Kidney (tissue), 14 donors: ENCODE results near the gene MED20. TPM values are rescaled to one million over a fixed set of nuclear protein-coding genes. Genes with fewer than 3 reads are reported as not detected.
"Not testable (repeated sequence)": the region's sequence is repeated elsewhere in the genome, so short reads cannot be mapped to it uniquely, and the experiment has no call there.

Experiments used
- DNase-seq, 5 donors: peaks; one replicate each; pipeline ENCODE4 v3.0.0-alpha.2; 2013 to 2020
- FAIRE-seq: peaks from 2 replicates; lab custom pipeline; 2012; peaks lifted over from hg19 to GRCh38; lab: Jason Lieb, UNC
- H3K27ac ChIP-seq, 2 donors: one replicate each; pipeline ENCODE4 v1.7.0; 2013; ENCODE audit warnings: low read depth in 2 of 2, low read length in 2 of 2, inconsistent platforms in 1 of 2
- H3K27me3 ChIP-seq: one replicate; pipeline ENCODE4 v1.7.1; 2013; ENCODE audit warnings: low read length, inconsistent platforms; ENCODE audit not compliant: control insufficient read depth, insufficient read depth
- H3K36me3 ChIP-seq, 3 donors: one replicate each; pipeline versions ENCODE4 v1.7.0 to v1.7.1; 2013; ENCODE audit warnings: low read length in 3 of 3, control low read depth in 1 of 3, inconsistent platforms in 1 of 3; ENCODE audit not compliant: insufficient read depth in 3 of 3, control insufficient read depth in 2 of 3
- H3K4me1 ChIP-seq, 3 donors: one replicate each; pipeline versions ENCODE4 v1.7.0 to v1.7.1; 2013; ENCODE audit warnings: low read length in 3 of 3, inconsistent platforms in 1 of 3, low read depth in 1 of 3; ENCODE audit not compliant: control insufficient read depth in 2 of 3, insufficient read depth in 2 of 3
- H3K4me3 ChIP-seq, 3 donors: one replicate each; pipeline versions ENCODE4 v1.7.0 to v1.8.1; 2013; ENCODE audit warnings: low read length in 3 of 3, control low read depth in 1 of 3, inconsistent platforms in 1 of 3
- H3K9ac ChIP-seq, 3 donors: one replicate each; pipeline versions ENCODE4 v1.7.0 to v1.7.1; 2013; ENCODE audit warnings: low read length in 3 of 3, control low read depth in 1 of 3, inconsistent platforms in 1 of 3
- H3K9me3 ChIP-seq, 3 donors: one replicate each; pipeline versions ENCODE4 v1.7.0 to v1.7.1; 2013; ENCODE audit warnings: low read length in 3 of 3, control low read depth in 1 of 3, inconsistent platforms in 1 of 3; ENCODE audit not compliant: control insufficient read depth in 2 of 3, insufficient read depth in 1 of 3
- intact Hi-C: fragments of 100-400 bp; cut with DNase I; formaldehyde crosslinking; loops from one replicate; pipeline ENCODE4 v1.11.1; 2022
- polyA plus RNA-seq: library from polyadenylated mRNA; stranded (reverse); fragments of 350-450 nt; fragmentation: Illumina TruSeq; extraction: RNeasy Lipid Tissue Mini Kit (QIAGEN cat#74804); gene quantifications from one replicate; pipeline ENCODE4 v1.2.3, GENCODE V29; 2014; ENCODE audit warnings: low read depth, low replicate concordance; ENCODE audit not compliant: insufficient read depth
- total RNA-seq: library from RNA; stranded (reverse); fragmentation: NEBNext Ultra II Directional; extraction: Animal tissue kit (Norgen Biotek cat#: 25700); gene quantifications from one replicate; pipeline ENCODE4 v1.2.1, GENCODE V29; 2021
- TF ChIP-seq, protein P1 (sequence below): IDR thresholded peaks from 3 replicates; pipeline ENCODE4 v1.5.1; 2012; ENCODE audit warnings: mild to moderate bottlenecking, moderate library complexity, borderline replicate concordance; ENCODE audit not compliant: insufficient read depth; ENCODE audit errors: extremely low read depth
- donor health status: control.
- donor health status: control.
- donor health status: control.
- donor health status: control.
- donor health status: control.
- donor health status: DM: yes; HTN: yes; CAD: no.
- donor health status: Normal renal cell carcinoma (clear cell type).

The MED20 gene
- total and polyA plus RNA-seq, 2 donors from 2014 or later, result 15.1 to 22.0 TPM

DNA sequence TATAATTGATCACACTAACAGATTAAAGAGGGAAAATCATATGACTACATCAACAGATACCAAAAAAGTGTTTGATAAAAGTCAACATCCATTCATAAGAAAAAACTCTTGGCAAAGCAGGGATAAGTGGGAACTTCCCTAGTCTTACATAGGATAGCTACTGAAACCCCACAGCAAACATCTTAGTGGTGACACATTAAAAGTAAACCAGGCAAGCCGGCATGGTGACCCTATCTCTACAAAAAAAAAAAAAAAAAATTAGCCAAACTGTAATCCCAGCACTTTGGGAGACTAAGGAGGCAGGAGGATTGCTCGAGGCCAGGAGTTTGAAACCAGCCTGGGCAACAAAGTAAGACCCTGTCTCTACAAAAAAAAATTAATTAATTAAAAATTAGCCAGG is 34.5 kb upstream of the MED20 start:
- no peak for FAIRE-seq
- Histone ChIP-seq H3K27me3 (no peaks in the 10 kb centered on the region), H3K4me1 (no peaks in the 10 kb centered on the region), H3K27ac (no peak overlapping the region), H3K9ac (no peak overlapping the region), H3K36me3 (no peaks in the 10 kb centered on the region), H3K4me3 (no peak overlapping the region), H3K9me3 (no peaks in the 10 kb centered on the region)
- no peak for DNase-seq
- intact Hi-C loops, result no loop called here
- TF ChIP-seq, protein P1, sequence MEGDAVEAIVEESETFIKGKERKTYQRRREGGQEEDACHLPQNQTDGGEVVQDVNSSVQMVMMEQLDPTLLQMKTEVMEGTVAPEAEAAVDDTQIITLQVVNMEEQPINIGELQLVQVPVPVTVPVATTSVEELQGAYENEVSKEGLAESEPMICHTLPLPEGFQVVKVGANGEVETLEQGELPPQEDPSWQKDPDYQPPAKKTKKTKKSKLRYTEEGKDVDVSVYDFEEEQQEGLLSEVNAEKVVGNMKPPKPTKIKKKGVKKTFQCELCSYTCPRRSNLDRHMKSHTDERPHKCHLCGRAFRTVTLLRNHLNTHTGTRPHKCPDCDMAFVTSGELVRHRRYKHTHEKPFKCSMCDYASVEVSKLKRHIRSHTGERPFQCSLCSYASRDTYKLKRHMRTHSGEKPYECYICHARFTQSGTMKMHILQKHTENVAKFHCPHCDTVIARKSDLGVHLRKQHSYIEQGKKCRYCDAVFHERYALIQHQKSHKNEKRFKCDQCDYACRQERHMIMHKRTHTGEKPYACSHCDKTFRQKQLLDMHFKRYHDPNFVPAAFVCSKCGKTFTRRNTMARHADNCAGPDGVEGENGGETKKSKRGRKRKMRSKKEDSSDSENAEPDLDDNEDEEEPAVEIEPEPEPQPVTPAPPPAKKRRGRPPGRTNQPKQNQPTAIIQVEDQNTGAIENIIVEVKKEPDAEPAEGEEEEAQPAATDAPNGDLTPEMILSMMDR, result no peak

DNA sequence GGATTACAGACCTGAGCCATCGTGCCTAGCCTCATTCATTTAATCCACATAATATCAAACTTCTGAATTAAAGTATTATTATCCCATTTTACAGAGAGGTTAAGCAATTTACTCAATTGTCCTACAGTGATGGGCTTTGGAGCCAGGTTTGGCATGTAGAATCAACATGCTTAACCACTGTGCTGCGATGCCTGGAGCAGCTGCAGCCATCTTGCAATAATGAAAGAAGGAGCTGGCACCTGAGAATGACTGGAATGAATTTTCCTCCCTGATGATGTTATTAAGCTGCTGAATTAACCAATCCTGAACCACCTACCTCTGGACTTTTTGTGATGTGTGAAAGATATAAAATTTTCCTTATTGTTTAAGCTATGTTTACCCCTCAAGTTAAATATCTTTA is 33.7 kb upstream of the MED20 start:
- no peak for FAIRE-seq
- no peak for DNase-seq
- intact Hi-C loops, result no loop called here
- H3K9ac ChIP-seq, result no peak overlapping the region
- H3K27ac ChIP-seq, result no peak overlapping the region
- H3K4me1 ChIP-seq, result no peaks in the 10 kb centered on the region
- H3K27me3 ChIP-seq, result no peaks in the 10 kb centered on the region
- TF ChIP-seq, protein P1, result no peak
- no peaks in the 10 kb centered on the region for H3K36me3 ChIP-seq
- no peaks in the 10 kb centered on the region for H3K9me3 ChIP-seq
- no peak overlapping the region for H3K4me3 ChIP-seq

DNA sequence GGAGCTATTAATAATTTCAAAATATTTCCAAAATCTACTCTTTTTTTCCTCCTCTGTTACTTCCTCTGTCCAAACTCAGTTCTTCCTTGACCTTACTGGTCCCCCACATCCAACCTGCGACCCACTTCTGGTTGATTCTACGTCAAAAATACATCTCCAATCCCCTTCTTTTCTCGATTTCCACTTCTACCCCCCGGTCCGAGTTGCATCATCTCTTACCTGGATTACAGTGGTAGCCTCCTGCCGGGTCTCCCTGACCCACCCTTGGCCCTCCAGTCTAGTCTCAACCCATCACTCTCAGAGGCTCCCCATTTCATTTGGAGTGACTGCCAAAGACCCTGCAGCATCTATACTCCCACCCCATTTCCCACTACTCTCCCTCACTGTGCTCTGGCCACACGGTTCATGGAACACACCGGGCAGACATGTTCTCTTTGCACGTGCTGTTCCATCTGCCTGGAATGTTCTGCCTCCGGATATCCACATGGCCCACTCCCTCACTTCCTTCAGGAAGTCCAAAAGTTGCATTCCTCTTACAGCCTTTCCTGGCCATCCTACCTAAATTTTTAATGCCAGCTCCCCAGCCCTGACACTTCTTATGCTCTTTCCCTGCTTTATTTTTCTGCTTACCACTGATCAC is 26.8 kb upstream of the MED20 start:
- H3K27me3 ChIP-seq, result no peaks in the 10 kb centered on the region
- no peak overlapping the region for H3K27ac ChIP-seq
- H3K9me3 ChIP-seq, result no peaks in the 10 kb centered on the region
- H3K9ac ChIP-seq, result no peak overlapping the region
- no peaks in the 10 kb centered on the region for H3K4me1 ChIP-seq
- DNase-seq (no peak), FAIRE-seq (no peak)
- TF ChIP-seq, protein P1, result no peak
- H3K36me3 ChIP-seq, result no peaks in the 10 kb centered on the region
- intact Hi-C loops, result no loop called here
- no peak overlapping the region for H3K4me3 ChIP-seq

GRCh38 chr6:41943456-41943855 is 22.5 kb upstream of the MED20 start:
- FAIRE-seq, result no peak
- intact Hi-C loops, result no loop called here

GRCh38 chr6:41942882-41943281 is 21.9 kb upstream of the MED20 start:
- H3K27me3 ChIP-seq, H3K9ac ChIP-seq, DNase-seq, H3K9me3 ChIP-seq, FAIRE-seq, intact Hi-C loops, H3K36me3 ChIP-seq, H3K4me3 ChIP-seq, H3K27ac ChIP-seq: not testable (repeated sequence)
- peaks cover 8 to 24% (median 9%) of the 10 kb centered on the region in 3 donors for H3K4me1 ChIP-seq

More at GRCh38 chr6:41943456-41943855, 22.5 kb upstream of the MED20 start:
- Histone ChIP-seq H3K4me3 (no peak overlapping the region), H3K27ac (no peak overlapping the region), H3K27me3 (no peaks in the 10 kb centered on the region), H3K9me3 (no peaks in the 10 kb centered on the region), H3K36me3 (no peaks in the 10 kb centered on the region), H3K4me1 (peaks cover 8 to 22% (median 9%) of the 10 kb centered on the region in 3 donors), H3K9ac (no peak overlapping the region)
- no peak for DNase-seq
- TF ChIP-seq, protein P1, result no peak
